ENCODE data around the gene RPL22. TPM values are rescaled to one million over a fixed set of nuclear protein-coding genes. Genes with fewer than 3 reads are reported as not detected.

The RPL22 gene
- total and polyA plus RNA-seq, 2 of the 13 experiments (the other 11 are each of a cell fraction or from before 2014, with no cell fraction given): 214 to 545 TPM

- peak overlapping the region; percentile 71 for H3K9ac ChIP-seq (ENCODE audit: insufficient read depth, low read depth, low read length)
- in situ Hi-C loops (cut with HindIII; ENCODE audit: extremely low pct_ligation_motif_present, low pct_unique_long_range_greater_than_20kb): no loop called here
- intact Hi-C loops (cut with micrococcal nuclease; ENCODE audit: unreplicated experiment): no loop called here
- 36% methylated on average over 18 of the region's 20 CpGs for WGBS (ENCODE audit: low lambda C conversion rate)
- DNase-seq (ENCODE audit: low spot score): no peak
- no peak for ATAC-seq
- ChIA-PET POLR2A (interaction anchor here (1.0 to 2.0 kb wide), 4 partner anchors 10 to 36 kb away, joined by 4 to 17 read pairs (median 4); no protein-coding TSS in a partner anchor), CTCF (ENCODE audit: low intra/inter-chr PET ratio, low total read pairs) (no interaction called here)
- peaks cover 44% of the 10 kb centered on the region for H3K4me1 ChIP-seq (ENCODE audit: insufficient read depth, low read length)
- H2AFZ ChIP-seq (ENCODE audit: low read length): no peak overlapping the region
- H3K4me3 ChIP-seq (replicated peaks in 1 of 3; ENCODE audit: insufficient read depth in 1 of 3, low read depth in 2 of 3, low read length in 3 of 3): peak overlapping the region; percentile 79 to 82 (median 81)
- H4K20me1 ChIP-seq (ENCODE audit: insufficient read depth, low read length): no peaks in the 10 kb centered on the region
- no peaks in the 10 kb centered on the region for H3K27me3 ChIP-seq (ENCODE audit: control insufficient read depth in 1 of 2, insufficient read depth in 2 of 2, low read length in 2 of 2)
- peaks cover 20% of the 10 kb centered on the region for H3K79me2 ChIP-seq (ENCODE audit: insufficient read depth, low read length)
- peaks cover 7 to 30% of the 10 kb centered on the region in 2 experiments; a peak in 4 of 5 replicates for H3K36me3 ChIP-seq (replicated peaks in 1 of 2; ENCODE audit: control insufficient read depth in 1 of 2, insufficient read depth in 2 of 2, low read length in 2 of 2)
- TSS peak; percentile 49 for BruUV-seq (replicated peaks)
- peak overlapping the region; percentile 56 for H3K27ac ChIP-seq (ENCODE audit: extremely low read length, insufficient read depth, low read length)
- FAIRE-seq: no peak
- no peaks in the 10 kb centered on the region for H3K9me3 ChIP-seq (ENCODE audit: low read length)
- H3K4me2 ChIP-seq (ENCODE audit: low read depth, low read length): peak overlapping the region; percentile 95
- TF ChIP-seq ZNF121 (CRISPR knock-in tag; IDR thresholded peaks at IDR 0.05): no peak
- peak; percentile 20; the same call in 1 of the 2 replicates for TF ChIP-seq DMAP1 (CRISPR knock-in tag; IDR thresholded peaks at IDR 0.05)
- no peak for TF ChIP-seq PRMT3 (CRISPR knock-in tag; IDR thresholded peaks at IDR 0.05; ENCODE audit: borderline replicate concordance, low read depth)
- TF ChIP-seq PHF21A (CRISPR knock-in tag; IDR thresholded peaks at IDR 0.05): no peak
- TF ChIP-seq HOXA3 (CRISPR knock-in tag; IDR thresholded peaks at IDR 0.05): peak; percentile 16; the same call in 1 of the 2 replicates
- peak; percentile 17; the same call in 1 of the 2 replicates for TF ChIP-seq SAP130 (CRISPR knock-in tag; IDR thresholded peaks at IDR 0.05; ENCODE audit: low read depth)
- TF ChIP-seq ZNF501 (CRISPR knock-in tag; IDR thresholded peaks at IDR 0.05): 0 out of 2 replicates have a peak, but pooled peaks have one; percentile 23
- TF ChIP-seq ZMYM3 (CRISPR knock-in tag; IDR thresholded peaks at IDR 0.05): peak; percentile 44; the same call in 1 of the 2 replicates
- peak; percentile 56; the same call in 1 of the 2 replicates for TF ChIP-seq ZBTB33 (CRISPR knock-in tag; IDR thresholded peaks at IDR 0.05)
- TF ChIP-seq ZBTB4 (CRISPR knock-in tag; IDR thresholded peaks at IDR 0.05; ENCODE audit: borderline replicate concordance): no peak
- peak; percentile 93 for TF ChIP-seq ZNF768 (CRISPR knock-in tag; IDR thresholded peaks at IDR 0.05)
- peak; percentile 35; the same call in 1 of the 2 replicates for TF ChIP-seq KDM2A (CRISPR knock-in tag; IDR thresholded peaks at IDR 0.05; ENCODE audit: borderline replicate concordance, low read depth)
- TF ChIP-seq TAF1 (CRISPR knock-in tag; IDR thresholded peaks at IDR 0.05): no peak
Observed at GRCh38 chr1:6234502-6235295, 35.3 kb upstream of the RPL22 start.
